Left ventricle myocardium superior (tissue), 1 donor: ENCODE measurements around the gene CHRNB4. TPM values are rescaled to one million over a fixed set of nuclear protein-coding genes. Genes with fewer than 3 reads are reported as not detected.

Experiments used
- ATAC-seq: fragments of 200-7000 bp; cut with Tn5 transposase; one replicate; pipeline ENCODE4 v1.9.1; 2020; ENCODE audit warnings: mild to moderate bottlenecking, moderate library complexity
- DNase-seq: peaks from one replicate; pipeline ENCODE4 v3.0.0-alpha.2; 2020
- intact Hi-C: fragments of 100-400 bp; cut with micrococcal nuclease; formaldehyde crosslinking; loops from one replicate; pipeline ENCODE4 v1.11.0; 2022
- total RNA-seq: library from RNA; stranded (reverse); fragmentation: NEBNext Ultra II Directional; extraction: Animal tissue kit (Norgen Biotek cat#: 25700); gene quantifications from one replicate; pipeline ENCODE4 v1.2.1, GENCODE V29; 2021
- donor health status: DM: no; HTN: yes; CAD: no; lungs with severe emphysema.

CHRNB4 gene
- total RNA-seq, 1 donor from 2014 or later: not detected

DNA sequence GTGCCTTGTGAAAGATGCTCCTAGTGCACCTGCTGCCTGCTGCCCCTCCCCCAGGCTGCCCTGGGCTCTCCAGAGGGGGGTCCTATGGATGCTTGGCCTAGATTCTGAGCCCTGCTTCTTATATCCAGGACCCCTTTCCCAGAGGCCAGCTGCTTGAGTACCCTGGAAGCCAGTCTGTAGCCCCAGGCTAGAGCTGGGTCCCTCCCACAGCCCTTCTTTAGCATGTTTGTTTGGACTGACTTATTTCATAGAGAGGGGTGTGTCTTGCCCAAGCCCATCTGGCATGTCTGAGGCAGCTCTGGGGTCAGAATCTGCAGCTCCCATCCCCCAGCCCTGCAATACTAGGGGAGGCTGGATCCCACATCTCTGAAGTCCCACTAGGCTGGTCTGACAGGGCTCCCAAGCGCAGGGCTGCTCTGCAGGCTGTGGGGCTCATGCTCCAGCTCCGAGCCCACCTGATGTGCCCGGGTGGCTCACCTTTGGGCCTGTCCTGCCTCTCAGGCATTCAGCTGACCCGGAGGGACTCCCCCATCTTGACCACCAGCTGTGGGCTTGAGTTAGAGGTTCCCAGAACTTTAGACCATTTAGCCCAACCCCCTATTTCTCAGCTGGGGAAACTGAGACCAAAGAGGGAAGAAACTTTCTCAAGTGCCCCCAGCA is 3.1 kb downstream of the CHRNB4 start:
- DNase-seq (no peak), ATAC-seq (no peak)
- intact Hi-C loops: no loop called here

DNA sequence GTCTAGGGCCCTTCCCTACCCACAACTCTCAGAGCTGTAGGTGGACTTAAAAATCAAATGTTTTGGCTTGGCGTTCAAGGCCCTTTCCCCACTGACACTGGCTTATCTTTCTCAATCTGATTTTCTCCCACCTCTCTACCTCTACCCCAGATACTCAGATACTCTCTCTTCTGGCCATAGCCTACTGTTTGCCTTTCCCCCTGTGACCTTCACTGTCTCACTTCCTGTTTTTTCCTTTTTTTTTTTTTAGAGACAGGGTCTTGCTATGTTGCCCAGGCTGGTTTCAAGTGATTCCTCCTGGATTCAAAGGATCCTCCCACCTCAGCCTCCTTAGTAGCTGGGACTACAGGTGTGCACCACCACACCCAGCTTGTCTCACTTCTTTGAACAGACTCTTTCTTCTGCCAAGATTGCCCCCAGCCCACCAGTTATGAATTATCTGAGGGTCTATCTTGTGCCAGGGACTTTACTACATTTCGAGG is 4.6 kb downstream of the CHRNB4 start:
- ATAC-seq: no peak
- intact Hi-C loops: no loop called here
- no peak for DNase-seq

DNA sequence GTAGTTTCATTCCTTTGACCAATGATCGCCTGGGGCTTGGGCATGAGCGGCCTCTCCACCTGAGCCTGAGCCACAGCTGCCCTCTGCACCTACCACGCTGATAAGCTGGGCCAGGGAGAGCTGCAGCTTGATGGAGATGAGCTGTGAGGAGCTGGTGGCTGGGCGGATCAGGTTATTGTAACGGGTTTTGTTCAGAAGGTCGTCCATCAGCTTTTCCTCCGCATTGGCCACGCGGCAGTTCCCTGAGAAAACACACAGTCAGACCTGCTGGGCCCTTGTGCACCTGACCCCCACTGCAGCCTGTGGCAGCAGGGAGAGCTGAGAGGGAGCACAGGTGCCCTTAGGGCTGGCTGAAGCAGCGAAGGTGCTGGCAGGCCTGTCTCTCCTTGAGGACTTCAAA is 5.7 kb downstream of the CHRNB4 start:
- ATAC-seq: no peak
- intact Hi-C loops: no loop called here

DNA sequence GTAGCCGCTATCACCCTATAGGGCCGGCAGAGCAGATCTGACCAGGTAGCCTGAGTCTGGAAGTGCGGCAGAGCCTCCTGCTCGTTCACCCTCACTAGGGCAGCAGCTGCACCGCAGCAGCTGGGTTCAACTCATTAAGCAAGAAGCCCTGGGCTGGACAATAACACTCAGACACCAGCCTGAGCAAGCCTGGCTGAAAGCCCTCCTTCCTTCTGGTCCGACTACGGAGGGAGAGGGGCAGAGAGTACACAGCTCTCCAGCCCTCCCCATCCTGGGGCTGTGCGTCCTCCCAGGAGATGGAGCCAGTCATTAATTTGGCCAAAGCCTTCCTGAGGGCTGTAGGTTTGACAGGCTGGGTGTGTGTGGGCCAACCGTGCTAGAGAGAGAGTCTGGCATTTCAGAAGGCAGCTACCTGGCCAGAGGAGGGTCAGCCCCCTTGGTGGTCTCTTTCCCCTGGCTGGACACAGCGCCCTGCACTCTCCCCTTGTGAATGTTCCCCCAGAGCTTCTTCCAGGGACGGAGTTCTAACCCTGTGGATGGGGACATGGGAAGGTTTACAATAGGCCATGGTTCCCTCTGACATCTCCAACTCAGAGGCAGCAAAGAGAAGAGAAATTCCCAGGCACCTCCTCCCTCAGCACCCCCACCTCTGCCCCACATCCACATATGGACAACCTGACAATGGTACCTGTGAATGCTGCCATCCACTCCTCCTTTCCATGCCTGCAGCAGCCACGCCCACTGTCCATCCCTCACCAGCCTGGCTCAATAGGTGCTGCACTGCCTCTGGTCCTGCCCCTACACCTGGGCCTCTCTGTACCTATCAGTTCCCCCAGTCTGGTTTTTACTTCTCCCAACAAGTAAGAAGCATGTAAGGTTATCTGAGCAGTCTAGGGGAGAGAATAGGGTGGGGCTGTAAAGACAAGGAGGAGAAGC is 6.5 kb downstream of the CHRNB4 start:
- intact Hi-C loops: no loop called here
- DNase-seq (no peak), ATAC-seq (no peak)

More for the DNA sequence above, 5.7 kb downstream of the CHRNB4 start:
- no peak for DNase-seq

DNA sequence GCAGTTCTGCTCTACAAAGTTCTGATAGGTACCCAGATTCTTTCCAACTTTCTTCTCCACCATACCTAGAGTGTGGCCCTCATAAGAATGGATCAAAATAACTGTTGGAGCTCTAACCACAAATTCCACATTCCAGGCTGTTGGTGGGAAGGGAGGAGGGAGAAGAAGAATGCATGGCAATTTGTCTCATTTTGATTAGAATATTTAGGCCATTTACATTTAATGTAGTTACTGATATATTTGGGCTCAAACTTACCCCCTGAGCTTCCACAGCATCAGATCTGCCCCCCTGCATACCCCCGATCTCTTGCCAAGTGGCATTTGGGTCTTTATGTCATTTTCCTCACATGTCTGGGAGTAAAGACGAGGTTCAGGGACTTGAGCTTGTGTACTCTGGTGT is 7.7 kb downstream of the CHRNB4 start:
- ATAC-seq: no peak
- intact Hi-C loops: no loop called here
- DNase-seq: no peak

DNA sequence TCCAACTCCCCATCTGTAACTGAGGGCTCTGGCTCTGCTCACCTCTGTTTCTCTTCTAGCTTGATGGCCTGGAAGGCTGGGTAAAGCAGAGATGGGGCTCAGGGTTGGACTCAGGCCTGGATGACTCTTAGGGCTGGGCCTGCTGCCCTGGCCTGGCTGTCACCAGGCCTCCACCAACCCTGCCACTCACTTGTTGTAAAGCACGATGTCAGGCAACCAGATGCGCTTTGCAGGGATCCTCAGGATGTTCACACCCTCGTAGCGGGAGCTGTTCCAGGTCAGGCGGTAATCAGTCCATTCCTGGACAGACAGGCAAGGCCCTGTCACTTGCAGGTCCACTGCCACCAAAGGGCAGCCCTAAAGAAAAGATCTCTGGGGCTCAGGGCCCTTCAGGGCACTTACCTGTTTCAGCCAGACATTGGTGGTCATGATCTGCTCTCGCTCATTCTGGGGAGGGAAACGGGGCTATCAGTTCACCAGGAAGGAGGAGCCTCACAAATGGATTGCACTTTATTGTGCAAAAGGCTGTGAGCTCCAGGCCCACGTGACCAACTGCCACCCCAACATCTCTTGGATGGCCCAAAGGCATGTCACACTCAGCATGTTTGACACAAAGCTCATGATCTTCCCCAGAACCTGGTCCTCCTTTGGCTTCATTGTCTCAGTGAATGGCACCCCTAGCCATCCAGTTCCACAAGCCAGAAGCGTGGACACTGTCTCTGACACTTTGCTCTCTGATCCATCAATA is 9.9 kb downstream of the CHRNB4 start:
- DNase-seq: no peak
- no peak for ATAC-seq
- intact Hi-C loops: no loop called here

DNA sequence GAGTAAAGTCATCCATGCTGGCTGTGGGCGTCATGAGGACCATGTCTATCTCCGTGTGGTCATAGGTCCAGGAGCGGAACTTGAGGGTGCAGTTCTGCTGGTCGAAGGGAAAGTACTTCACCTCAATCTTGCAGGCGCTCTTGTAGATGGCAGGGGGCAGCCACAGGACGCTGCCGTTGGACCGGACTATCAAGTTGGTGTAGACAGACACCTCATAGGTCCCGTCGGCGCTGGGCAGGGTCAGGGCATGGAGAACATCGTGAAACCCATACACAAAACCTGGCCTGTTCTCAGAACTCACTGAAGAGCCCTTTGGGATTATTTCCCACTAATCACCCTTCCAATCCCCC is 11.3 kb downstream of the CHRNB4 start:
- intact Hi-C loops: no loop called here
- DNase-seq: no peak
- no peak for ATAC-seq

DNA sequence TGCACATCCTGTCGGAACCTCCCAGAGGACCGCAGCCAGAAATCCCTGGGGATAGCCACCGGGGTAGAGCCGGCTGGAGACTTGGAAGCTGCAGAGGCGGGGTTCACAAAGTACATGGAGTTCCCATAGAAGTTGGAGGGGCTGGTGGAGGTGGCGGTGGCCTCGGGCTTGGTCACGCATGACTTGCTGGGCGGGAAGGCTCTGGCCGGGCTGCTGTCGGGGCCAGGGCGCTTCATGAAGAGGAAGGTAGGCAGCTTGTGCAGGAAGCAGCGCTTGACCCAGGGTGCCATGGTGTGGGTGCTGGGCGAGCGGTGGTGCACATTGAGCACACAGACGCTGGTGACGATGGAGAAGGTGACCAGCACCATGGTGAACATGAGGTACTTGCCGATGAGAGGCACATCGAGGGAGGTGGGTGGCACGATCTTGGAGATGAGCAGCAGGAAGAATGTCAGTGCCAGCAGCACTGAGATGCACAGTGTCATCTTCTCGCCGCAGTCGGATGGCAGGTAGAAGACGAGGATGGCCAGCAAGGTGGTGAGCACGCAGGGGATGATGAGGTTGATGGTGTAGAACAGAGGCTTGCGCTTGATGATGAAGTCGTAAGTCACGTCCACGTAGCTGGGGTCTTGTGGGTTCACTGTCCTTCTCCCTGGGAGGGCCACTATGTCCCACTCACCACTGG is 11.8 kb downstream of the CHRNB4 start:
- ATAC-seq: no peak
- DNase-seq: no peak
- intact Hi-C loops: no loop called here

DNA sequence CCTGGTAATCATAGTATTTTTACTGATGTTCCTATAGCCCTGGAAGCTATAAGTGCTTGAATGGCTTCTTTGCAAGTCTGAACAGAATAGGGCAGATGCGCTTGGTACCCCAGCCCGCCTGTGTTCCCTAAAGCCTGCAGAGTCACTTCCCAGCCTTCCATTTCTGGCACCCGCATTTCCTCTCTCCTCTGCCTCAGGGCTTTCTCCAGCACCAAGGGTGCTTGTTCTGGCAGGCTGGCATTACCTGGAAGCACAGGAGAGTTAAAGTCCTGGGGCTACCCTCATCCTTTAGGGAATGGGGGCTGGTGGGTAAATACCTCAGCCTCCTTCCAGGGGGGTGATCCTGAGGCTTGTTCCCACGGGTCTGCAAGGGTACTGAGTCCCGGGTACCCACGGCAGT is 12.8 kb downstream of the CHRNB4 start:
- intact Hi-C loops: no loop called here
- ATAC-seq (no peak), DNase-seq (no peak)

DNA sequence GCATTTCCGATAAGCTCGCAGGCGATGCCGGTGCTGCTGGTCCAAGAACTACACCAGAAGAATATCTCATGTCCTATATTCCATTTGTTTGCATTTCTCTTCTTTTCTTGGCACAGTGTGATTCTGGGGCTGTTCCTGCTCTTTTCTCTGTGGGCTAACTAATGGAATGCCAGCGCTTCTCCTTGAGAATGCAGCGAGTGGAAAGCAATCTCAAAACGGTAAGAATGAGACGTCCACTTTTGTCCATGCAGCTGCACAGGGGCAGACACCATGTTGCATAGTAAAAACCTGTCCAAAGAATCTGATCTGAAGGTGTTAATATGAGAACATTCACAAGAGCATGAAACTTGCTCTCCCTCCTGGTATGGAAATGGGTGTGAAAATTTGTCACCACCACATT is 13.7 kb downstream of the CHRNB4 start:
- DNase-seq (no peak), ATAC-seq (no peak)
- intact Hi-C loops: no loop called here

DNA sequence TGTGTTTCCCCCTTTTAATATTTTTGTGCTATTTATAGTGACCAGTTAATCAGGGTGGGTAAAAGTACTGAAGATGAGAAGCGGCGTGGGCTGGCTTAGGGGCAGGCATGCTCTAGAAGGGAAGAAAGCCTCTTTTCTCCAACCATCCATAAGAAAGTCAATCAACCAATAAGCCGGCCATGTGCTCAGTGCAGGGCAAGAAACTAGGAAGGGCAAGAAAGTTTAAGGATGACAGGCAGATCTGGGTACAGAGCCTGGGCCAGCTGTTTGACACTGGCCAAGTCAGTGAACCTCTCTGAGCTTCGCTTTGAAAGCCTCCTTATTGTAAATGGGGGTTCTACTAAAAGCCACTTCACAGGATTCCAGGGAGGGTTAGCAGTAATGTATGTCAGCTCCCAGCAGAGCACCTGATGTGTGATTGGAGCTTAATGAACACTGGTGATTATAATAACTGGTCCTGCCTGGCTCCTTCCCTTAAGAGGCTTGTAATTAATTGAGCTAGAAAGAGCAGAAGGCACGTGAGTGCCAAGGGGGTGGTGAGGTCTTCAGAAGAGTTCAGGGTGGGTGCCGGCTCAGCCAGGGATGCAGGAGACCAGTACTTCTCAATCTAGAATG is 14.5 kb downstream of the CHRNB4 start:
- intact Hi-C loops: no loop called here
- no peak for ATAC-seq
- DNase-seq: no peak

DNA sequence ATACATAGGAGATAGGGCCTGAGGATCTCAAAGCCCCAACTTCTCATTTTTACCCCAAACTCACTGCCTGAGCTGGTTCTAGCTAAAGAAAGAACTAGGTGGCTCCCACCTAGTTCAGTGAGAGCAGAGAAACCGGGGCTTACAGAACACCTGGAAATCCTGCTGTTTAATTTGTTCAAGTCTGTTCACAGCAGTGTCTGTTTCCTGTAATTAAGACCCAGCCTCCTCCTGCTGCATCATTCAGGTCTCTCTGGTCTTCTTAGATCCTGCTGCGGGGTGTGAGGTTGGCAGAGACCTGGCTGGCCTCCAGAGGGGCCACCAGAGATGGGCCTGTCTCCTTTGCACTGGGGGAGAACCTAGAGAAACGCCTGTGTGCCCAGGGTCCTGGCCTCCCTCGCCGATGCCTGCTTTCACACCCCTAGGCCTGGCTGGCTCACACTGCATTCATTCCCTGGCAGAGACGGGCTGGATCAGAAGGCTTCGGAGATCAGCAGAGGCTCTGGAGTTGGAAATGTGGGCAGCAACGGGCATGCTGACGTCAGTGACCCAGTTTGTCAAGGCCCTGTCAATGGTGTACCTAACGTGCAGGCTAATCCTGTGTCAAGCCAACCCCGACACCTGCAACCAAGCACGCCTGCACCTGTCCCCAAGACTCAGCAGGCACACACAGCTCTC is 15.3 kb downstream of the CHRNB4 start:
- ATAC-seq (no peak), DNase-seq (no peak)
- intact Hi-C loops: no loop called here

DNA sequence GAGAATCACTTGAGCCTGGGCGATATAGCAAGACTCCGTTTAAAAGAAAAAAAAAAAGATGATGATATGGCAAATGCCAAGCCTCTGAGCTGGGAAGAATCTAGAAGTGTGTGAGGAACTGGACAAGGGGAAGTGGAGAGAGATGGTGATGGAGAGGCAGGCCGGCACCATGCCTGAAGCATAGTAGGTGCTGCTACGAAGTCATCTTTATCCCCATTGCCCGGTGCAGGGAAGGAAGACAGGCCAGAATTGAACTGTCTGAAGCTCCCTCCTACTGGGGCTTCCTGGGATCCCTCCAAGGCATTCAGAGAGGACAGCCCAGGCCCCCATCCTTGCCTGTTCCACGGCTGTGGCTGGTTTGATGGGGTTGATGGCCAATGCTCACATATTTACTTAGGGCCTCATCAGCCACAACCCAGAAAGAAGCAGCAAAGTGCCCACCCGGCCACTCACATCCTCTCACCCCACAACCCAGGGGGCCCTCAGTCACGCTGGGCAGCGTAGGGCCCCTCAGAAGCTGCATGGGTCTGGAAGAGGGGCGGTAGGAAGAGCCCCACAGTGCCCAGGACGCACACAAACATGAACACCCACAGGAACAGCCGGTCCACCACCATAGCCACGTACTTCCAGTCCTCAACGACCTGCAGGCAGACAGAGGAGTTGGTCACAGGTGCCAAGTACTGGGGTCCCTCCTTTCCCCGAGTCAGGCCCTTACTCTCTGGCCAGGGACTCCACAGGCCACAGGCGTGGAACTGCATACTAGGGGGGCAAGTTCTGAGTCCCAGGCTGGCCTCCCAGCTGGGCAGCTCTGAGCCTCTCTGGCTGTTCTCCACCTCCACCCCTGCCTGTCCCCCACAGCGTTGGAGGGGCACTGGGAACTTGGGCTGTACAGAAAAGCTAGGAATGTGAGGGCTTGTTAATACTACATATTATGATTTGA is 16.1 kb downstream of the CHRNB4 start:
- intact Hi-C loops: no loop called here
- ATAC-seq (no peak), DNase-seq (no peak)

DNA sequence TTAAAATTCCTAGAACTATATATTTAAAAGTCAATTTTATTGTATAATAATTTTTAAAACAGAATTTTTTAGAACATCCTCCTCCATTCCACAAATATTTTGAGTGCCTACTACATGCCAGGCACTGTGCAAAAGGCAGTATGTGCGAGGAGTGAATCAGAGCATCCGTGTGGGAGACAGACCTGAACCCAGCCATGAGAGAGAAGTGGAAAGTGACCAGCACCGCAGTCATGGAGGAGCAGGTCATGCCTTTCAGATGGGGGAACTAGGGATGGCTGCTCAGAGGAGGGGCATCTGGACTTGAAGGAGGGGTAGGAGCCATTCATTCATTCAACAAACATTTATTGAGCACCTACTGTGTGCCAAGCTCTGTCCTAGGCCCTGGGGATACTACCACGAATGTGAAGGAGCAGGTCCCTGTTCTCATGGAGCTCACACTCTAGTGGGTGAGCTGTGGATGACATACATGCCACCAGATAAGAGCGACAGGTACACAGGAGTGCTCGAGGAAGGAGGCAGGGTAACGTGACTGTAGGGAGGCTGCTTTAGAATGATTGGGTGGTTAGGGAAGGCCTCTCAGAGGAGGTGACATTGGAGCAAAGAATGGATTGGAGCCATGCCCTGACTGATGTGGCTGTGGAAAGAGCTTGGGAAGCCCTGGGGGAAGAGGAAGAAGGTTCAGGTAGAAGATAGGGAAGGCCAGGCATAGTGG is 17.1 kb downstream of the CHRNB4 start:
- intact Hi-C loops: no loop called here
- DNase-seq (no peak), ATAC-seq (no peak)

DNA sequence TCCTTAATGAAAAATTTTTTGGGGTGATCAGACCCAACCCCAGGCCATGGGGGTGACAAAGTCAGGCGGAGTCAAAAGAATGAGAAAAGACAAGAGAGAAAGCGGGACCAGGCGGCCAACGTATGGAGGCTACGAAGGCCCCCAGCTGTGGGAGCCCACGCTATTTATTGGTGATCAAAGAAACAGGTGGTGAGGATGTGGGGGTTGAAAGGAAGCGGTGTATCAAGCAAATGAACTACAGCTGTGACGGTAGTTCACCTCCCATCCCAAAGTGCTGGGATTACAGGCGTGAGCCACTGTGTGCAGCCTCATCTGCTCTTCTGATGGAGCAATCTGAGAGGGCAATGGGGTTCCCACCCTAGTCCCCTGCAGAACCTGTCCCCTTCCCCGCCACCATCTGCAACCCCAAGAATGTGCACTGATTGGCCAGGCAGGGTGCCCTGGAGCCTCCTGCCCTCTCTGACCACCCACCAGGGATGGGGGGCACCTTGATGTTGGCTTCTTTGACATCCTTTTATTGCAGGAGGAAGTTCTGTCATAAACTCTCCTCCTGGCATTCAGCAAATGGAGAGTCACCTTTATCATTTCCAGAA is 19.1 kb downstream of the CHRNB4 start:
- no peak for ATAC-seq
- DNase-seq: no peak
- intact Hi-C loops: no loop called here
